Activated CD8-positive, alpha-beta T cell treated with anti-CD3 and anti-CD28 coated beads for 36 hours (primary cell): Measurements from ENCODE around the gene ASAP3. TPM values are rescaled to one million over a fixed set of nuclear protein-coding genes. Genes with fewer than 3 reads are reported as not detected.
"Not testable (repeated sequence)": the region's sequence is repeated elsewhere in the genome, so short reads cannot be mapped to it uniquely, and the experiment has no call there.

Experiments
- ATAC-seq: fragments of 200-7000 bp; cut with Tn5 transposase; one replicate; pipeline ENCODE4 v1.10.0; 2021; ENCODE audit warnings: mild to moderate bottlenecking, moderate library complexity
- CTCF ChIA-PET: fragments of 350-600 bp; sonication (Branson Sonifier 250); formaldehyde crosslinking; loops from one replicate; lab custom pipeline; 2021; ENCODE audit warnings: antibody characterized with exemption; lab: Charles Lee
- POLR2A ChIA-PET: fragments of 350-600 bp; sonication (Branson Sonifier 250); formaldehyde crosslinking; loops from one replicate; lab custom pipeline; 2021; ENCODE audit warnings: antibody characterized with exemption; lab: Charles Lee
- DNase-seq: peaks from one replicate; pipeline ENCODE4 v3.0.0-alpha.2; 2020
- H3K27ac Mint-ChIP-seq: one replicate; pipeline ENCODE4 v1.8.0; 2021; ENCODE audit warnings: mild to moderate bottlenecking, mixed read lengths
- H3K27me3 Mint-ChIP-seq: one replicate; pipeline ENCODE4 v1.8.0; 2021; ENCODE audit warnings: mixed read lengths
- H3K36me3 Mint-ChIP-seq: one replicate; pipeline ENCODE4 v1.8.0; 2021; ENCODE audit warnings: low read depth, mixed read lengths
- H3K4me1 Mint-ChIP-seq: one replicate; pipeline ENCODE4 v1.8.0; 2021; ENCODE audit warnings: low read depth, mixed read lengths
- H3K4me3 Mint-ChIP-seq: one replicate; pipeline ENCODE4 v1.8.0; 2021; ENCODE audit warnings: mild to moderate bottlenecking, moderate library complexity, mixed read lengths
- H3K9me3 Mint-ChIP-seq: one replicate; pipeline ENCODE4 v1.8.0; 2021; ENCODE audit warnings: mixed read lengths
- intact Hi-C: fragments of 100-400 bp; cut with micrococcal nuclease; formaldehyde crosslinking; loops from one replicate; pipeline ENCODE4 v1.10.0; 2022
- total RNA-seq, 2 experiments: library from RNA; stranded (reverse); gene quantifications; one replicate each; pipeline ENCODE4 v1.2.3, GENCODE V29; 2021
- TF ChIP-seq, protein P1 (sequence below): fragments of 200-600 bp; IDR thresholded peaks from one replicate; pipeline ENCODE4 v1.8.0; 2022; ENCODE audit warnings: antibody characterized with exemption, mild to moderate bottlenecking

ASAP3 gene
- total RNA-seq, 2 experiments from 2014 or later: 0.29 to 0.74 TPM

DNA sequence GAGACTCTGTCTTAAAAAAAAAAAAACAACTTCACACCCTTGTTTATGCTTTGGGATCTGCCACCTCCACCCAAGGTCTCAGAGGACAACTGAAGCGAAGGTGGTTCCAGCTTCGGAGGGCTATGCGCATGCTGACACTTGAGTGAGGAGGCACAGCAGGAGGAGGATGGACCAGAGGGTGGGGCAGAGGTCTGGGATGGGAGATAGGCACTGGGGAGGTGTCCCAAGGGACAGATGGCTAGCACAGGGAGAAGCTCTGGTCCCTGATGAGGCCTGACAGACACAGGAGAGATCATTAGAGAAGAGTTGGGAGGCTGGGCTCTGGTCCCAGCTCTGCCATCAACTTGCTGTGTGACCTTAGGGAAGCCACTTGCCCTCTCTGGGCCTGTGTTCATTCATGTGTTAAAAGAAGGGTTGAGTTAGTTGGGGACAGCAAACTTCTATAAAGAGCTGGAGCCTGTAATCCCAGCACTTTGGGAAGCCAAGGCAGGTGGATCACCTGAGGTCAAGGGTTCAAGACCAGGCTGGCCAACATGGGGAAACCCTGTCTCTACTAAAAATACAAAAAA lies 30.2 kb upstream of the ASAP3 start:
- Mint-ChIP-seq H3K36me3 (peaks cover 65% of the 10 kb centered on the region), H3K4me1 (no peaks in the 10 kb centered on the region), H3K9me3 (no peaks in the 10 kb centered on the region), H3K27ac (no peak overlapping the region), H3K27me3 (no peaks in the 10 kb centered on the region), H3K4me3 (no peak overlapping the region)
- DNase-seq: no peak
- POLR2A ChIA-PET: interaction anchor here (0.7 to 3.6 kb wide), 3 partner anchors 10 to 126 kb away, joined by 3 to 22 read pairs (median 6); partner anchors contain the start of gene E2F2
- ATAC-seq: no peak
- TF ChIP-seq, protein P1, sequence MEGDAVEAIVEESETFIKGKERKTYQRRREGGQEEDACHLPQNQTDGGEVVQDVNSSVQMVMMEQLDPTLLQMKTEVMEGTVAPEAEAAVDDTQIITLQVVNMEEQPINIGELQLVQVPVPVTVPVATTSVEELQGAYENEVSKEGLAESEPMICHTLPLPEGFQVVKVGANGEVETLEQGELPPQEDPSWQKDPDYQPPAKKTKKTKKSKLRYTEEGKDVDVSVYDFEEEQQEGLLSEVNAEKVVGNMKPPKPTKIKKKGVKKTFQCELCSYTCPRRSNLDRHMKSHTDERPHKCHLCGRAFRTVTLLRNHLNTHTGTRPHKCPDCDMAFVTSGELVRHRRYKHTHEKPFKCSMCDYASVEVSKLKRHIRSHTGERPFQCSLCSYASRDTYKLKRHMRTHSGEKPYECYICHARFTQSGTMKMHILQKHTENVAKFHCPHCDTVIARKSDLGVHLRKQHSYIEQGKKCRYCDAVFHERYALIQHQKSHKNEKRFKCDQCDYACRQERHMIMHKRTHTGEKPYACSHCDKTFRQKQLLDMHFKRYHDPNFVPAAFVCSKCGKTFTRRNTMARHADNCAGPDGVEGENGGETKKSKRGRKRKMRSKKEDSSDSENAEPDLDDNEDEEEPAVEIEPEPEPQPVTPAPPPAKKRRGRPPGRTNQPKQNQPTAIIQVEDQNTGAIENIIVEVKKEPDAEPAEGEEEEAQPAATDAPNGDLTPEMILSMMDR: no peak
- intact Hi-C loops: no loop called here
- CTCF ChIA-PET: interaction anchor here (0.7 to 3.3 kb wide), 6 partner anchors 9 to 182 kb away, joined by 3 to 20 read pairs (median 7); partner anchors contain the start of gene ASAP3

DNA sequence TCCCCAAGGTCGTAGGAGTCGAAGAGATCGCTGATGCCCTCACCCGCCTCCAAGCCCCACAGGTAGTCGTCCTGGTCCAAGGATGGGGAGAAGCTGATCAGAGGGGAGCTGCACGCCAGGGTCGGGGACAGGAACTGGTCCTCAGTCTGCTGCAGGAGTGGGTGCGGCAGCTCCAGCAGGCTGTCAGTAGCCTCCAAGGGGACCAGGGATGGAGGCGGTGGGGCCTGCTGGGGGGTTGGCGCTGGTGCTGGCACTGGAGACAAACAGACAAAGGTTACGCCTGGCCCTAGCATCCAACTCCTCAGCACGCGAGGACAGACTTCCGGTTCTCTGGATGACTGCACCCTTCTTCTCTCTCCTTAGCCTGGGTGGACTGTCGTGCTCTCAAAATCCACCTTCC lies 25.9 kb upstream of the ASAP3 start:
- Mint-ChIP-seq H3K27ac (no peak overlapping the region), H3K36me3 (peaks cover 47% of the 10 kb centered on the region), H3K27me3 (no peaks in the 10 kb centered on the region), H3K4me1 (no peaks in the 10 kb centered on the region), H3K9me3 (no peaks in the 10 kb centered on the region), H3K4me3 (no peak overlapping the region)
- intact Hi-C loops: no loop called here
- TF ChIP-seq, protein P1: no peak
- ChIA-PET CTCF (interaction anchor here (1.1 to 6.0 kb wide), 3 partner anchors 13 to 125 kb away, joined by 3 to 43 read pairs (median 9); no protein-coding TSS in a partner anchor), POLR2A (no interaction called here)
- ATAC-seq: no peak
- no peak for DNase-seq

DNA sequence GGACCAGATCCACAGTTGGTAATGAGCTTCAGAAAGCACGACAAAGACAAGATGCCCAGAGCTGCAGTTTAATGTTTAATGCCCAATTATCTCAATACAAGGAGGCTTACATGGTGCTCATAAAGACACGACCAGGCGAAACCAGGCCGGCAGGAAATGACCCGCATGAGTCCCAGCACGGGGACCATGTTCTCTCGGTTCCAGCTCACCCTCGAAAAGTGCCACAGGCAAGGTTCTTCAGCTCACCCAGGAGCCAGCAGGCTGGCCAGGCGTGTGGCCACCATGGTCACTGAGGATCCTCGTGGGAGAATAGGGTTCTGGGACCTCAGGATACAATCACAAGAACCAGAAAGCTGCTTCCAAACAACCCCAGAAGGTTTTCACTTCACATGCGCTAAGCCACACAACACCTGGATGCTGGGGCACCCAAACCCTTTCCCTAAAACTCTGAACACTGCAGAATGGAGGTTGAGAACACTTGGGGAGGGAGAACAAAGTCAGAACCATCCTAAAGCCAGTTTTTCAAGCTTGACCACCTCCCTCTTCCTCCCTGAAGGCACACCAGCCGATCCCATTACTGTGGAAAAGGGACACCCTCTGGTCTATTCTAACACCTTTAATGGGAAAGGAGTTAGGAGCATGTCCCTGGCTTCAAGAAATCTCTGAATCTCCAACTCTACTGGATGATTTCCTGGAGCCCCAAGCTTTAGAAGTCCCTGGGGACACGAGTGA lies 22.6 kb upstream of the ASAP3 start:
- H3K36me3 Mint-ChIP-seq: peaks cover 30% of the 10 kb centered on the region
- ChIA-PET POLR2A (interaction anchor here (0.9 to 2.1 kb wide), 6 partner anchors 17 to 25 kb away, joined by 3 to 7 read pairs (median 4); no protein-coding TSS in a partner anchor), CTCF (interaction anchor here (0.6 to 6.0 kb wide), 5 partner anchors 10 to 151 kb away, joined by 3 to 43 read pairs (median 4); no protein-coding TSS in a partner anchor)
- H3K27ac Mint-ChIP-seq: no peak overlapping the region
- H3K4me1 Mint-ChIP-seq: no peaks in the 10 kb centered on the region
- intact Hi-C loops: no loop called here
- DNase-seq (no peak), ATAC-seq (no peak)
- no peak overlapping the region for H3K4me3 Mint-ChIP-seq
- H3K9me3 Mint-ChIP-seq: no peaks in the 10 kb centered on the region
- no peaks in the 10 kb centered on the region for H3K27me3 Mint-ChIP-seq
- TF ChIP-seq, protein P1: no peak

DNA sequence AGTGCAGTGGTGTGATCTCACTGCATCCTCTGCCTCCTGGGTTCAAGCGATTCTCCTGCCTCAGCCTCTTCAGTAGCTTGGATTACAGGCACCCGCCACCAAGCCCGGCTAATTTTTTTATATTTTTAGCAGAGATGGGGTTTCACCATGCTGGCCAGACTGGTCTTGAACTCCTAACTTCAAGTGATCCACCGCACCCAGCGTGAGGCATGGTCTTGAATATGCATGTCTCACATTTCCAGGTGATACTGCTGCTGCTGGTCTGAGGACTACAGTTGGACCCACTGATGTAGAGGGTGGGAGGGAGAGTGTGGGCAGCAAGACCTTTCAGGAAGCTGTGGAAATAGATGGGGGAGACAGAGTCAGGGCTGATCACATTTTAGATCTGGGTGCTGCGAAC lies 21.9 kb upstream of the ASAP3 start:
- TF ChIP-seq, protein P1: no peak
- ChIA-PET POLR2A (interaction anchor here (0.9 to 1.7 kb wide), 4 partner anchors 20 to 26 kb away, joined by 3 to 6 read pairs (median 4); no protein-coding TSS in a partner anchor), CTCF (interaction anchor here (0.6 to 6.0 kb wide), 4 partner anchors 9 to 152 kb away, joined by 3 to 43 read pairs (median 6); no protein-coding TSS in a partner anchor)
- H3K9me3 Mint-ChIP-seq: no peaks in the 10 kb centered on the region
- intact Hi-C loops: no loop called here
- H3K4me1 Mint-ChIP-seq: no peaks in the 10 kb centered on the region
- ATAC-seq (no peak), DNase-seq (no peak)
- H3K27me3 Mint-ChIP-seq: no peaks in the 10 kb centered on the region
- peaks cover 26% of the 10 kb centered on the region for H3K36me3 Mint-ChIP-seq
- H3K4me3 Mint-ChIP-seq: no peak overlapping the region
- no peak overlapping the region for H3K27ac Mint-ChIP-seq

DNA sequence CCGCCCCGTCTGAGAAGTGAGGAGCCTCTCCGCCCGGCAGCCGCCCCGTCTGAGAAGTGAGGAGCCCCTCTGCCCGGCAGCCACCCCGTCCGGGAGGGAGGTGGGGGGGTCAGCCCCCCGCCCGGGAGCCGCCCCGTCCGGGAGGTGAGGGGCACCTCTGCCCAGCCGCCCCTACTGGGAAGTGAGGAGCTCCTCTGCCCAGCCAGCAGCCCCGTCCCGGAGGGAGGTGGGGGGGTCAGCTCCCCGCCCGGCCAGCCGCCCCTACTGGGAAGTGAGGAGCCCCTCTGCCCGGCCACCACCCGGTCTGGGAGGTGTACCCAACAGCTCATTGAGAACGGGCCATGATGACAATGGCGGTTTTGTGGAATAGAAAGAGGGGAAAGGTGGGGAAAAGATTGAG lies 20.2 kb upstream of the ASAP3 start:
- CTCF ChIA-PET: interaction anchor here (6.0 to 11.5 kb wide), 2 partner anchors 7 to 34 kb away, joined by 43 to 268 read pairs; no protein-coding TSS in a partner anchor
- DNase-seq, H3K9me3 Mint-ChIP-seq, H3K27me3 Mint-ChIP-seq, H3K27ac Mint-ChIP-seq, H3K4me1 Mint-ChIP-seq, H3K4me3 Mint-ChIP-seq, intact Hi-C loops, ATAC-seq, POLR2A ChIA-PET: not testable (repeated sequence)
- peaks cover 13% of the 10 kb centered on the region for H3K36me3 Mint-ChIP-seq
